Fibroblast of lung (primary cell): ENCODE results near the gene RTKN. TPM values are rescaled to one million over a fixed set of nuclear protein-coding genes. Genes with fewer than 3 reads are reported as not detected.

ENCODE experiments used
- DNase-seq, 2 donors: peaks; one replicate each; pipeline versions ENCODE4 v3.0.0 to v3.0.0-alpha.2; 2010; ENCODE audit warnings: low read depth in 2 of 2
- H2AFZ ChIP-seq: 2 replicates; pipeline ENCODE4 v1.5.1; 2012; ENCODE audit warnings: low read length, control low read depth, inconsistent platforms
- H3K27ac ChIP-seq: 2 replicates; pipeline ENCODE4 v1.5.1; 2011; ENCODE audit warnings: low read length, control low read depth; ENCODE audit not compliant: insufficient read depth
- H3K27me3 ChIP-seq: 2 replicates; pipeline ENCODE4 v1.5.1; 2011; ENCODE audit warnings: mild to moderate bottlenecking, low read length; ENCODE audit not compliant: control insufficient read depth, insufficient read depth
- H3K36me3 ChIP-seq: 2 replicates; pipeline ENCODE4 v1.5.1; 2011; ENCODE audit warnings: low read length; ENCODE audit not compliant: control insufficient read depth, insufficient read depth
- H3K4me1 ChIP-seq: 2 replicates; pipeline ENCODE4 v1.5.1; 2011; ENCODE audit warnings: low read length; ENCODE audit not compliant: control insufficient read depth, insufficient read depth; ENCODE audit errors: extremely low read depth
- H3K4me2 ChIP-seq: 2 replicates; pipeline ENCODE4 v1.5.1; 2011; ENCODE audit warnings: low read length, control low read depth; ENCODE audit not compliant: insufficient read depth; ENCODE audit errors: extremely low read depth
- H3K4me3 ChIP-seq, 4 experiments: fragments of 200-600 bp in 1 of 4; sonication (generic) in 1 of 4; replicated peaks in 1 of 4; 2 replicates each; pipeline ENCODE4 v1.5.1; 2011 to 2016; ENCODE audit warnings: low read length in 4 of 4, low read depth in 3 of 4, mild to moderate bottlenecking in 3 of 4, control low read depth in 2 of 4, inconsistent platforms in 1 of 4, mixed read lengths in 1 of 4; ENCODE audit not compliant: insufficient read depth in 1 of 4; ENCODE audit errors: control extremely low read depth in 1 of 4
- H3K79me2 ChIP-seq: 2 replicates; pipeline ENCODE4 v1.5.1; 2012; ENCODE audit warnings: mild to moderate bottlenecking, low read length, inconsistent platforms; ENCODE audit not compliant: control insufficient read depth, insufficient read depth
- H3K9ac ChIP-seq: 2 replicates; pipeline ENCODE4 v1.5.1; 2011; ENCODE audit warnings: mild to moderate bottlenecking, low read length, control low read depth; ENCODE audit not compliant: insufficient read depth
- H3K9me3 ChIP-seq: 2 replicates; pipeline ENCODE4 v1.5.1; 2012; ENCODE audit warnings: low read depth, low read length; ENCODE audit not compliant: control insufficient read depth, insufficient read depth
- H4K20me1 ChIP-seq: 2 replicates; pipeline ENCODE4 v1.5.1; 2011; ENCODE audit warnings: low read length; ENCODE audit not compliant: control insufficient read depth, insufficient read depth; ENCODE audit errors: extremely low read depth
- CTCF ChIP-seq, 2 donors: IDR thresholded peaks in 1 of 2; conservative IDR thresholded peaks in 1 of 2; 1 replicate in 1 of 2; 2 replicates in 1 of 2; pipeline ENCODE4 v1.5.1; 2011 to 2012; ENCODE audit warnings: low read length in 2 of 2, control low read depth in 1 of 2, inconsistent platforms in 1 of 2, low read depth in 1 of 2, mild to moderate bottlenecking in 1 of 2
- EZH2 ChIP-seq: IDR thresholded peaks from 2 replicates; pipeline ENCODE4 v1.5.1; 2012; ENCODE audit warnings: low read length, control low read depth, mild to moderate bottlenecking; ENCODE audit errors: missing control alignments
- polyA plus RNA-seq, 2 donors: library from polyadenylated mRNA; depleted of rRNA in 1 of 2; stranded (reverse) in 1 of 2; unstranded in 1 of 2; fragments of >200 nt; gene quantifications; 2 replicates each; pipeline ENCODE4 v1.2.1, GENCODE V29; 2011 to 2012; ENCODE audit warnings: missing spikeins in 1 of 2
- total RNA-seq: library from RNA; depleted of rRNA; stranded (reverse); fragments of >200 nt; gene quantifications from 2 replicates; pipeline ENCODE4 v1.2.1, GENCODE V29; 2014

Gene RTKN
- total and polyA plus RNA-seq, 2 donors (not counting 1 experiment from before 2014, with no cell fraction given) = 8.3 to 16.0 TPM

- H3K79me2 ChIP-seq = peaks cover 57% of the 10 kb centered on the region
- no peak overlapping the region for H3K27ac ChIP-seq
- peaks cover 8% of the 10 kb centered on the region for H3K4me1 ChIP-seq
- no peak for TF ChIP-seq CTCF (conservative IDR thresholded peaks at IDR 0.05 in 1 of 2, IDR thresholded peaks at IDR 0.05 in 1 of 2; ENCODE audit: low read depth in 1 of 2, low read length in 2 of 2)
- no peak for TF ChIP-seq EZH2
- no peak overlapping the region for H2AFZ ChIP-seq
- no peaks in the 10 kb centered on the region for H3K9me3 ChIP-seq
- H3K4me2 ChIP-seq = no peak overlapping the region
- no peaks in the 10 kb centered on the region for H3K27me3 ChIP-seq
- H3K9ac ChIP-seq = no peak overlapping the region
- no peak for DNase-seq
- no peak overlapping the region for H3K4me3 ChIP-seq
- H4K20me1 ChIP-seq = no peaks in the 10 kb centered on the region
- peaks cover 2% of the 10 kb centered on the region for H3K36me3 ChIP-seq
Observed at GRCh38 chr2:74381751-74382150, 60.0 kb downstream of the RTKN start.

- Histone ChIP-seq H3K79me2 (peaks cover 49% of the 10 kb centered on the region), H3K4me2 (peak within 1 kb of the TSS; percentile 94), H2AFZ (no peak within 1 kb of the TSS), H3K4me3 (peak within 1 kb of the TSS; percentile 41 to 74 (median 66)), H3K9ac (peak within 1 kb of the TSS; percentile 73), H3K36me3 (peaks cover 2% of the 10 kb centered on the region), H3K9me3 (no peaks in the 10 kb centered on the region), H3K27me3 (no peaks in the 10 kb centered on the region), H4K20me1 (no peaks in the 10 kb centered on the region), H3K27ac (peak within 1 kb of the TSS; percentile 66), H3K4me1 (peaks cover 8% of the 10 kb centered on the region)
- no peak for TF ChIP-seq CTCF (conservative IDR thresholded peaks at IDR 0.05 in 1 of 2, IDR thresholded peaks at IDR 0.05 in 1 of 2; ENCODE audit: low read depth in 1 of 2, low read length in 2 of 2)
- no peak for TF ChIP-seq EZH2
- peak; percentile 70 to 81 for DNase-seq
Observed at GRCh38 chr2:74379851-74380789, 61.6 kb downstream of the RTKN start, which contains the start of gene DCTN1. Gene DCTN1, minus strand, starts transcription at chr2:74380311. Its CDS starts 274 bp downstream, at chr2:74380037.

GRCh38 chr2:74378007-74378406 is 63.7 kb downstream of the RTKN start:
- no peak for DNase-seq
- H3K9ac ChIP-seq = no peak overlapping the region
- no peak overlapping the region for H3K4me3 ChIP-seq
- no peaks in the 10 kb centered on the region for H3K9me3 ChIP-seq
- H3K27ac ChIP-seq = no peak overlapping the region
- H3K4me2 ChIP-seq = no peak overlapping the region
- H3K27me3 ChIP-seq = no peaks in the 10 kb centered on the region
- H3K4me1 ChIP-seq = peaks cover 7% of the 10 kb centered on the region
- H3K36me3 ChIP-seq = peaks cover 2% of the 10 kb centered on the region
- H4K20me1 ChIP-seq = no peaks in the 10 kb centered on the region
- H3K79me2 ChIP-seq = peaks cover 46% of the 10 kb centered on the region
- no peak overlapping the region for H2AFZ ChIP-seq
- TF ChIP-seq CTCF (conservative IDR thresholded peaks at IDR 0.05 in 1 of 2, IDR thresholded peaks at IDR 0.05 in 1 of 2; ENCODE audit: low read depth in 1 of 2, low read length in 2 of 2) (no peak), EZH2 (no peak)
